AG04449 (cell line): ENCODE data around the gene KIAA0825.
"Not testable (repeated sequence)": the region's sequence is repeated elsewhere in the genome, so short reads cannot be mapped to it uniquely, and the experiment has no call there.

ENCODE experiments used
- CTCF ChIA-PET: fragments of 350-600 bp; formaldehyde crosslinking; extraction: SDS; loops from one replicate; lab custom pipeline; 2021; ENCODE audit warnings: antibody characterized with exemption; lab: Yijun Ruan, JAX
- POLR2A ChIA-PET: fragments of 400-600, 350-600 bp; formaldehyde crosslinking; extraction: SDS; loops from one replicate; lab custom pipeline; 2020; ENCODE audit warnings: antibody characterized with exemption, inconsistent platforms; lab: Yijun Ruan, JAX
- DNase-seq: peaks from one replicate; pipeline ENCODE4 v3.0.0-alpha.2; 2010; ENCODE audit warnings: low read depth, low spot score
- H3K4me3 ChIP-seq: 2 replicates; pipeline ENCODE4 v1.5.1; 2011; ENCODE audit warnings: low read depth, mild to moderate bottlenecking, control low read depth, low read length
- TF ChIP-seq, protein P1 (sequence below): IDR thresholded peaks from one replicate; pipeline ENCODE4 v1.5.1; 2011; ENCODE audit warnings: mild to moderate bottlenecking, moderate library complexity, low read length, control low read depth, inconsistent platforms; ENCODE audit not compliant: insufficient read depth; ENCODE audit errors: missing control alignments

The KIAA0825 gene

DNA sequence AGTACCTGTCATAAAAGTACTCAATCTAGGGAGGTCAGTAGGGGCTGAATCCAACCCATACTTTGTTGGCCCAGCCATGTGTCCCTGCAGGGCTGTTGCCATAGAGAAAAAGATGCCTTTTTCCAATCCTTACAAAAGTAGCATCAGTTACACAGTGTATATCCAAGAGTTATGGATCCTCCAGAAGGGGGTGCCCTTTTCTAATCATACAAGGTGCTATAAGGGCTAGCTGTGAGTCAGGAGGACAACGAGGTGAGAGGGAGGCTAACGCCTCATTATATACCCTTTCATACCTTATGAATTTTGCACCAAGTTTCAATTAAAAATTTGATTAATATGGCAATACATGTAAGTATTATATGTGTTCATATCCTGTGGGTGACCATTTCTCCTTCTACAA lies 4.8 kb downstream of the KIAA0825 start:
- DNase-seq: no peak
- no peak overlapping the region for H3K4me3 ChIP-seq
- ChIA-PET CTCF (interaction anchor here (0.8 kb wide), 1 partner anchor 125 kb away, joined by 3 read pairs; no protein-coding TSS in a partner anchor), POLR2A (no interaction called here)
- TF ChIP-seq, protein P1, sequence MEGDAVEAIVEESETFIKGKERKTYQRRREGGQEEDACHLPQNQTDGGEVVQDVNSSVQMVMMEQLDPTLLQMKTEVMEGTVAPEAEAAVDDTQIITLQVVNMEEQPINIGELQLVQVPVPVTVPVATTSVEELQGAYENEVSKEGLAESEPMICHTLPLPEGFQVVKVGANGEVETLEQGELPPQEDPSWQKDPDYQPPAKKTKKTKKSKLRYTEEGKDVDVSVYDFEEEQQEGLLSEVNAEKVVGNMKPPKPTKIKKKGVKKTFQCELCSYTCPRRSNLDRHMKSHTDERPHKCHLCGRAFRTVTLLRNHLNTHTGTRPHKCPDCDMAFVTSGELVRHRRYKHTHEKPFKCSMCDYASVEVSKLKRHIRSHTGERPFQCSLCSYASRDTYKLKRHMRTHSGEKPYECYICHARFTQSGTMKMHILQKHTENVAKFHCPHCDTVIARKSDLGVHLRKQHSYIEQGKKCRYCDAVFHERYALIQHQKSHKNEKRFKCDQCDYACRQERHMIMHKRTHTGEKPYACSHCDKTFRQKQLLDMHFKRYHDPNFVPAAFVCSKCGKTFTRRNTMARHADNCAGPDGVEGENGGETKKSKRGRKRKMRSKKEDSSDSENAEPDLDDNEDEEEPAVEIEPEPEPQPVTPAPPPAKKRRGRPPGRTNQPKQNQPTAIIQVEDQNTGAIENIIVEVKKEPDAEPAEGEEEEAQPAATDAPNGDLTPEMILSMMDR: no peak

DNA sequence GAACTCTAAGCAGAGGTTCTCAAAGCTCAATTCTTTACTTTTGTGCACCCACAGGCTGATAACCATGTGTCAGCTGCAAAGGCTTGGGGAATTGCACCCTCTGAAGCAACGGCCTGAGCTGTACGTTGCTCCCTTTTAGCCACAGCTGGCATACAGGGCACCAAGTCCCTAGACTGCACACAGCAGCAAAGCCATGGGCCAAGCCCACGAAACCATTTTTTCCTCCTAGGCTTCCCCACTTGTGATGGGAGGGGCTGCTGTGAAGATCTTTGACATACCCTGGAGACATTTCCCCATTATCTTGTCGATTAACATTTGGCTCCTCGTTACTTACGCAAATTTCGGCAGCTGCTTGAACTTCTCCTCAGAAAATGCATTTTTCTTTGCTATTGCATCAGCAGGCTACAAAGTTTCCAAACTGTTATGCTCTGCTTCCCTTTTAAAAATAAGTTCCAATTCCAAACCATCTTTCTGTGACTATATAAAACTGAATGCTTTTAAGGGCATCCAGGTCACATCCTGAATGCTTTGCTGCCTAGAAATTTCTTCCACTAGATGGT lies 23.0 kb downstream of the KIAA0825 start:
- H3K4me3 ChIP-seq: no peak overlapping the region
- CTCF ChIA-PET: no interaction called here
- TF ChIP-seq, protein P1: no peak
- DNase-seq: no peak
- POLR2A ChIA-PET: no interaction called here

DNA sequence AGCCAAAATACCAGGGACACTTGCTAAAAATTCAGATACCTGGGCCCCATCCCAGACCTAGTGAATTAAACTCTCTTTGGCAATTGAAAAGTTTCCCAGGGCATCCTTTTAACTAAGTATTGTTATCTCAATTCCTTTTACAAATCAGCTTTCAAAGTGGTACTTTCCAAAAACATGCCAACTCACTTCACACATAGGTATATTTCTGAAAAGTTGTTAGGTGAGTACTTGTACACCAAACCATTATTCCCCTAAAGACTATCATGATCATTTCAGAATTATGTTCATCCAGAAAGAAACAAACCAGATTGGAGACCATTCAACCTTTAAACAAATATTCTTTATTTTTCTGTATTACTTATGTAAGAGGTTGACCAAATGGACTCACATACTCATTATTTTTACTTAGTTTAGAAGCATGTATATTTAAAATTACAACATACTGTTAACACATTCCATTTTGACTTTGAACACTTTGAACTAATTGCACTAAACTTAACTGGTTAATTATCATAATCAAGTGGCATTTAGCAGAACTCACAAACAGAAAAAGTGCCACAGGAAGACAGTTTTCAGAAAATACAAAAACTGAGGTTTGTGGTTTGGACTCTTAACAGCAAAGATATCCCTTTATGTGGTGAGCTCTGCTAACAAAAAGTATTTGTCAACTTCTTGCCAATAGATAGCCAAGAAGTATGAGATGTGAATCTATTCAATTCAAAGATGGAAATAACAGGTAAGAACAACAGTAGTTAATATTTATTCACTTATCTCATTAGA lies 40.7 kb downstream of the KIAA0825 start:
- no peak overlapping the region for H3K4me3 ChIP-seq
- DNase-seq: no peak
- ChIA-PET POLR2A (no interaction called here), CTCF (no interaction called here)
- TF ChIP-seq, protein P1: no peak

DNA sequence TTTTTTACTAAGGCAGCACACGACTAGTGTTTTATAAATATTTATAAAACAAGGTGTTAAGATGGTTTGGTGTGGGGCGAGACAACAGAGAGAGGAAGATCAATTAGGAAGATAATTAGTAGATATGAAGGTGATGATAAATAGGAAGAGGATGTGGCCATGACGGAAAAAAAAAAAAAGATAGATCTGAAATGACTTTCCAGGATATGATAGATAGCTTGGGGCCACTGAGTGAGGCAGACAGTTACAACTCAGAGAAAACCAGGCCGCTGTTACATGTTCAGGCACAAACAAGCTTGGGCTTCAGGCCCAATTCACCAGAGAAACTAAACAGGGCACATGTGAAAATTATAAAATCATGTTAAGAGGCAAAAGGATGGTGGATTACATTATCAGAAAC lies 43.2 kb downstream of the KIAA0825 start:
- ChIA-PET CTCF (interaction anchor here (1.3 to 1.5 kb wide), 2 partner anchors 16 to 46 kb away, joined by 3 read pairs; no protein-coding TSS in a partner anchor), POLR2A (interaction anchor here (0.6 kb wide), 1 partner anchor 110 kb away, joined by 4 read pairs; no protein-coding TSS in a partner anchor)
- TF ChIP-seq, protein P1: no peak
- H3K4me3 ChIP-seq: no peak overlapping the region
- DNase-seq: no peak

DNA sequence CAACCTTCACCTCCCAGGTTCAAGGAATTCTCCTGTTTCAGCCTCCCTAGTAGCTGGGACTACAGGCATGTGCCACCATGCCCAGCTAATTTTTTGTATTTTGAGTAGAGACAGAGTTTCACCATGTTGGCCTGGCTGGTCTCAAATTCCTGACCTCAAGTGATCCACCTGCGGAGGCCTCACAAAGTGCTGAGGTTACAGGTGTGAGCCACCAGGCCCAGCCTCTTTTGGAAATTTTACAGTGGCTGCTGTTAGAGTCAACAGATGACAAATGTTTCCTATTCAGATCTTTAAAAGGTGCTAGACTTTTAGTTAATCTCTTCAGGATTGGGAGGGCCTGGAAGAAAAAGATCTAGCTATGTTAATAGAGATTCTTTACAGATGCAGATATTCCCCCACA lies 45.1 kb downstream of the KIAA0825 start:
- POLR2A ChIA-PET, DNase-seq, CTCF ChIA-PET, H3K4me3 ChIP-seq: not testable (repeated sequence)

DNA sequence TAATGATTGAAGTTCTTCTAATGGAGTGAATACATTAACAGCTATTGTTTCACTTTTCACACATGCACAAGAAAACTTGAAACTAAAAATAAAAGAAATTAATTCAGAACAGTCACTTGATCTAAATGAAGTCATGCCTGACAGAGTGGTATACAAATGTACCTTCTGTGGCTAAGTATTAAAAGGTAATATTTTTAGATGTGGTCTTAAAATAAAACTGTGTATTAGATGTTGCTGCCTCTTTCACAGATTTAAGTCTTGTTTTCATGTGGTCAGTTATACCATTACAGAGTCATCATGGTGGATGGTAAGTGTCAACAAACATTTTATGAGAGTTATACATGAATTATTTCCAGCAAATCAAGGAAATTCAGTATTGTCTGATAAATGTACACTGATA lies 47.0 kb downstream of the KIAA0825 start:
- ChIA-PET CTCF (no interaction called here), POLR2A (no interaction called here)
- H3K4me3 ChIP-seq: no peak overlapping the region
- no peak for DNase-seq
- TF ChIP-seq, protein P1: no peak
